ENCODE results near the gene DLX1. TPM values are rescaled to one million over a fixed set of nuclear protein-coding genes. Genes with fewer than 3 reads are reported as not detected.

The DLX1 gene
- total RNA-seq, 1 experiment from 2014 or later: 3.5 TPM

- TF ChIP-seq POLR2AphosphoS5 (IDR thresholded peaks at IDR 0.05; ENCODE audit: low read depth, low read length): no peak
- TF ChIP-seq CTCF (IDR thresholded peaks at IDR 0.05): no peak
- TF ChIP-seq REST (IDR thresholded peaks at IDR 0.05; ENCODE audit: insufficient read depth in 1 of 2, low read depth in 2 of 2, low read length in 1 of 2): no peak
- TF ChIP-seq TCF7L2 (IDR thresholded peaks at IDR 0.05; ENCODE audit: low read depth, low read length): no peak
- H3K9me3 ChIP-seq (ENCODE audit: control insufficient read depth, insufficient read depth, low read depth, low read length): no peaks in the 10 kb centered on the region
- H3K27me3 ChIP-seq (ENCODE audit: control insufficient read depth, insufficient read depth, low read length): no peaks in the 10 kb centered on the region
- peak overlapping the region; percentile 49 for H3K27ac ChIP-seq (ENCODE audit: low read length)
- peak overlapping the region; percentile 64 to 92 for H3K4me3 ChIP-seq (ENCODE audit: low read depth in 2 of 2, low read length in 2 of 2)
- H3K4me1 ChIP-seq (ENCODE audit: control insufficient read depth, insufficient read depth, low read length): peaks cover 37% of the 10 kb centered on the region
- peak; percentile 8 for ATAC-seq
- intact Hi-C loops (cut with micrococcal nuclease; ENCODE audit: unreplicated experiment) (loop anchor here (2.0 to 10.0 kb wide), 4 partner anchors 107 to 530 kb away; partner anchors contain the start of genes HAT1 and METAP1D), in situ Hi-C loops (cut with HindIII; ENCODE audit: low pct_unique_long_range_greater_than_20kb, low sequenced_read_pairs) (no loop called here)
- no peak for DNase-seq (ENCODE audit: low read depth, low spot score)
- no TSS peak for BruUV-seq (replicated peaks)
- no peaks in the 10 kb centered on the region; the same call in 1 of the 2 replicates for H3K36me3 ChIP-seq (ENCODE audit: control insufficient read depth, insufficient read depth, low read length)
- ChIA-PET POLR2A (interaction anchor here (0.6 kb wide), 3 partner anchors 21 to 209 kb away, joined by 3 to 7 read pairs (median 6); no protein-coding TSS in a partner anchor), CTCF (no interaction called here)
These were observed 16.6 kb downstream of the DLX1 start for GRCh38 chr2:172101821-172102390.

DNA sequence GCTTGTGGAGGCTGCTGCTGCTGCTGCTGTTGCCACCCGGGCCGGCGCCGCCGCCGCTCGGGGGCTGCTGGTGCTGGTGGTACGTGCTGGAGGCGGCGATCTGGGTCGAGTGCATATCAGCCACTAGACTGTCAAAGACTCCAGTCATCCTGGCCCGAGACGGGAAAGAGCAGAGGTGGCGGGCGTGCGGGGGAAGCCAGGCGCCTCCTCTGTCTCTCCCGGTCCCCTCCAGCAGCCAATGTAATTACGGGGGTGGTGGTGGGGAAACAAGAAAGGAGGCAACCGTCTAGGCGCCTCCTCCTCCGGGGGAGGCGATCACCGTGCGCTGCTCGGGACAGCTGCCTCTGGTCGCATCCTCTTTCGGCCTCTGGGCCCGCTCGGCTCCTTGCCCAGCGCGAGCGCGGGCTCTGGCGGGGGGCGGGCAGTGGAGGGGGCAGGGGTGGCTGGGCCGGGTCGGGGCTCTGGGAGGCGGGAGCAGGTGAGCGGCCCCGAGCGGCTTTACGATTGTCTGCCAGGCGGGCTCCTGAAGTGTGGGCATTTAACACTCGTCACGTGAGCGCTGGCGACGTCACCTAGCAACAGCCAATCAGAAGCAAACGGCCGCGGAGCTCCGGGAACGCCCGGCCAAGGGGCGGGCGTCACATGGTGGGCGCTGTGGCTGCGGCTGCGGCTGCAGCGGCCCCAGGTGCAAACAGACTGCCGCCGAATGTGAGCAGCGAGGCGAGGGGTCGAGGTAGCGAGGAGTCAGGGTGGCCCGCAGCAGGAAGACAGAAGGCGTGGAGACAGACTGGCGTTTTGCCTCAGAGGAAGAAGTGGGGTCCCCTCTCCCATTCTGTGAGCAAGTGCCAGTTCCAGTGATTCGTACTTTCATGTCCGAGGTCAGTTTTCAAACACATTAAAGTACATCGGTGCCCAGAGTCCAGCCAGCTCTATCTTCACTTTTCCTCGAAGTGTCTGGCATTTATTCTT is 17.4 kb downstream of the DLX1 start, which contains the start of gene DLX2:
TSS of gene DLX2 (minus strand) at position 510 of the 969 bp plus-strand sequence. CDS start at position 148, 362 bp downstream.
- no TSS peak for BruUV-seq (replicated peaks)
- POLR2A ChIA-PET: interaction anchor here (0.6 kb wide), 4 partner anchors 21 to 210 kb away, joined by 3 to 7 read pairs (median 6); no protein-coding TSS in a partner anchor

More for the DNA sequence above, 17.4 kb downstream of the DLX1 start, which contains the start of gene DLX2:
- intact Hi-C loops (cut with micrococcal nuclease; ENCODE audit: unreplicated experiment): loop anchor here (2.0 to 10.0 kb wide), 4 partner anchors 108 to 530 kb away; partner anchors contain the start of genes HAT1 and METAP1D
- H3K9me3 ChIP-seq (ENCODE audit: control insufficient read depth, insufficient read depth, low read depth, low read length): no peaks in the 10 kb centered on the region
- no peak for DNase-seq (ENCODE audit: low read depth, low spot score)
- in situ Hi-C loops (cut with HindIII; ENCODE audit: low pct_unique_long_range_greater_than_20kb, low sequenced_read_pairs): no loop called here
- ATAC-seq: peak; percentile 74
- peak; percentile 84 for TF ChIP-seq SIN3A (IDR thresholded peaks at IDR 0.05; ENCODE audit: borderline replicate concordance, insufficient read depth, low read depth, low read length)
- TF ChIP-seq CTCF (IDR thresholded peaks at IDR 0.05): no peak
- peak; percentile 57; the same call in 1 of the 2 replicates for TF ChIP-seq POLR2AphosphoS5 (IDR thresholded peaks at IDR 0.05; ENCODE audit: low read depth, low read length)
- CTCF ChIA-PET: interaction anchor here (0.7 to 0.8 kb wide), 2 partner anchors 42 to 208 kb away, joined by 3 read pairs; partner anchors contain the start of gene SLC25A12
- peaks cover 30% of the 10 kb centered on the region for H3K4me1 ChIP-seq (ENCODE audit: control insufficient read depth, insufficient read depth, low read length)
- H3K36me3 ChIP-seq (ENCODE audit: control insufficient read depth, insufficient read depth, low read length): no peaks in the 10 kb centered on the region; the same call in 1 of the 2 replicates
- peak within 1 kb of the TSS; percentile 64 to 92 for H3K4me3 ChIP-seq (ENCODE audit: low read depth in 2 of 2, low read length in 2 of 2)
- H3K27ac ChIP-seq (ENCODE audit: low read length): peak within 1 kb of the TSS; percentile 65
- no peaks in the 10 kb centered on the region for H3K27me3 ChIP-seq (ENCODE audit: control insufficient read depth, insufficient read depth, low read length)

All from Panc1 (cell line).